ENCODE results near the gene CRIP3. TPM values are rescaled to one million over a fixed set of nuclear protein-coding genes. Genes with fewer than 3 reads are reported as not detected.

The CRIP3 gene
- total and polyA plus RNA-seq, 2 of the 8 experiments (the other 6 are each of a cell fraction or from before 2014, with no cell fraction given): 34.0 to 46.3 TPM

DNA sequence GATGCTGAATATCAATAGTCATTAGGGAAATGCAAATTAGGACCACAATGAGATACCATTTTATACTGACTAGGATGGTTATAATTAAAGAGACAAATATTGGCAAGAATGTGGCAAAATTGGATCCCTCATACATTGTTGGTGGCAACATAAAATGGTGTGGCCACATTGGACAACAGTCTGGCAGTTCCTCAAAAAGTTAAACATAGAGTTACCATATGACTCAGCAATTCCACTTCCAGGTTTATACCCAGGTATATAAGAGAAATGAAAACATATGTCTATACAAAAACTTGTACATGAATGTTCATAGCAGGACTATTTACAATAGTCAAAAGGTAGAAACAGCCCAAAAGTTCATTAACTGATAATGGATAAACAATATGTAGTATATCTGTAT is 2.0 kb upstream of the CRIP3 start (continued):
- TF ChIP-seq NANOG (IDR thresholded peaks at IDR 0.05; ENCODE audit: insufficient read depth, low read depth, low read length, poor library complexity, severe bottlenecking) (no peak), JUND (IDR thresholded peaks at IDR 0.05; ENCODE audit: low read length) (no peak)
